SK-N-SH treated with all-trans-retinoic acid at 6 μM for 48 hours (cell line): ENCODE data around the gene INSRR.

Experiments used
- ATAC-seq: fragments of 200-7000 bp; cut with Tn5 transposase; 3 replicates; pipeline ENCODE4 v1.9.1; 2020; ENCODE audit warnings: mild to moderate bottlenecking, moderate library complexity
- ARNTL ChIP-seq: fragments of 450-650 bp; formaldehyde crosslinking; IDR thresholded peaks from 2 replicates; pipeline ENCODE4 v1.5.0; 2020; ENCODE audit warnings: low read depth, mild to moderate bottlenecking, moderate library complexity, borderline replicate concordance
- BACH2 ChIP-seq: fragments of 250-450 bp; sonication (Bioruptor Pico); IDR thresholded peaks from 2 replicates; pipeline ENCODE4 v1.9.0; 2021; ENCODE audit warnings: mild to moderate bottlenecking, borderline replicate concordance
- CREB5 ChIP-seq: fragments of 250-450 bp; sonication (Bioruptor Pico); IDR thresholded peaks from 2 replicates; pipeline ENCODE4 v1.5.1; 2020; ENCODE audit warnings: low read depth, mild to moderate bottlenecking, moderate library complexity
- CSDC2 ChIP-seq: fragments of 250-450 bp; sonication (Bioruptor Pico); IDR thresholded peaks from 2 replicates; pipeline ENCODE4 v1.5.0; 2020; ENCODE audit warnings: mild to moderate bottlenecking, moderate library complexity
- ESRRG ChIP-seq: fragments of 250-450 bp; sonication (Bioruptor Pico); IDR thresholded peaks from 2 replicates; pipeline ENCODE4 v1.6.1; 2021; ENCODE audit warnings: mild to moderate bottlenecking
- GLIS3 ChIP-seq: fragments of 250-450 bp; sonication (Bioruptor Pico); IDR thresholded peaks from 2 replicates; pipeline ENCODE4 v1.5.0; 2020; ENCODE audit warnings: mild to moderate bottlenecking, moderate library complexity
- ISL1 ChIP-seq: fragments of 250-450 bp; sonication (Bioruptor Pico); IDR thresholded peaks from 2 replicates; pipeline ENCODE4 v2.1.2; 2022; ENCODE audit warnings: mild to moderate bottlenecking, moderate library complexity
- OSR1 ChIP-seq: fragments of 250-450 bp; sonication (Bioruptor Pico); IDR thresholded peaks from 2 replicates; pipeline ENCODE4 v1.8.0; 2022; ENCODE audit warnings: moderate library complexity, mild to moderate bottlenecking, inconsistent platforms
- POU6F1 ChIP-seq: fragments of 250-450 bp; sonication (Bioruptor Pico); IDR thresholded peaks from 2 replicates; pipeline ENCODE4 v1.8.0; 2021; ENCODE audit warnings: low read depth, mild to moderate bottlenecking, moderate library complexity, borderline replicate concordance
- PPARA ChIP-seq: fragments of 250-450 bp; sonication (Bioruptor Pico); IDR thresholded peaks from 2 replicates; pipeline ENCODE4 v1.5.0; 2020; ENCODE audit warnings: mild to moderate bottlenecking, borderline replicate concordance
- RARB ChIP-seq: fragments of 250-450 bp; sonication (Bioruptor Pico); IDR thresholded peaks from 2 replicates; pipeline ENCODE4 v1.8.0; 2021; ENCODE audit warnings: mild to moderate bottlenecking, moderate library complexity
- SNAI2 ChIP-seq: fragments of 250-450 bp; sonication (Bioruptor Pico); IDR thresholded peaks from 2 replicates; pipeline ENCODE4 v1.5.0; 2020; ENCODE audit warnings: mild to moderate bottlenecking, moderate library complexity
- TCF4 ChIP-seq: fragments of 250-450 bp; sonication (Bioruptor Pico); IDR thresholded peaks from 2 replicates; pipeline ENCODE4 v1.8.0; 2021; ENCODE audit warnings: mild to moderate bottlenecking, moderate library complexity, borderline replicate concordance
- TOX ChIP-seq: fragments of 250-450 bp; sonication (Bioruptor Pico); IDR thresholded peaks from 2 replicates; pipeline ENCODE4 v1.8.0; 2021; ENCODE audit warnings: mild to moderate bottlenecking, moderate library complexity, borderline replicate concordance
- TSHZ2 ChIP-seq: fragments of 250-450 bp; sonication (Bioruptor Pico); IDR thresholded peaks from 2 replicates; pipeline ENCODE4 v1.5.0; 2020; ENCODE audit warnings: mild to moderate bottlenecking, moderate library complexity
- ZC3H10 ChIP-seq: fragments of 250-450 bp; sonication (Bioruptor Pico); IDR thresholded peaks from 2 replicates; pipeline ENCODE4 v1.5.1; 2021; ENCODE audit warnings: mild to moderate bottlenecking, moderate library complexity
- ZFP3 ChIP-seq: fragments of 250-450 bp; sonication (Bioruptor Pico); IDR thresholded peaks from 2 replicates; pipeline ENCODE4 v1.5.0; 2020; ENCODE audit warnings: mild to moderate bottlenecking, moderate library complexity
- ZFP30 ChIP-seq: fragments of 450-650 bp; formaldehyde crosslinking; IDR thresholded peaks from 2 replicates; pipeline ENCODE4 v1.5.0; 2022; ENCODE audit warnings: mild to moderate bottlenecking, moderate library complexity
- ZNF565 ChIP-seq: fragments of 450-650 bp; formaldehyde crosslinking; conservative IDR thresholded peaks from 2 replicates; pipeline ENCODE4 v1.5.0; 2020; ENCODE audit warnings: low read depth, mild to moderate bottlenecking, moderate library complexity
- ZNF8 ChIP-seq: fragments of 450-650 bp; formaldehyde crosslinking; IDR thresholded peaks from 2 replicates; pipeline ENCODE4 v1.5.0; 2020; ENCODE audit warnings: mild to moderate bottlenecking, moderate library complexity
- TF ChIP-seq, protein P1 (sequence below): fragments of 250-450 bp; sonication (Bioruptor Pico); IDR thresholded peaks from 2 replicates; pipeline ENCODE4 v1.5.1; 2021; ENCODE audit warnings: mild to moderate bottlenecking, moderate library complexity

Gene INSRR

DNA sequence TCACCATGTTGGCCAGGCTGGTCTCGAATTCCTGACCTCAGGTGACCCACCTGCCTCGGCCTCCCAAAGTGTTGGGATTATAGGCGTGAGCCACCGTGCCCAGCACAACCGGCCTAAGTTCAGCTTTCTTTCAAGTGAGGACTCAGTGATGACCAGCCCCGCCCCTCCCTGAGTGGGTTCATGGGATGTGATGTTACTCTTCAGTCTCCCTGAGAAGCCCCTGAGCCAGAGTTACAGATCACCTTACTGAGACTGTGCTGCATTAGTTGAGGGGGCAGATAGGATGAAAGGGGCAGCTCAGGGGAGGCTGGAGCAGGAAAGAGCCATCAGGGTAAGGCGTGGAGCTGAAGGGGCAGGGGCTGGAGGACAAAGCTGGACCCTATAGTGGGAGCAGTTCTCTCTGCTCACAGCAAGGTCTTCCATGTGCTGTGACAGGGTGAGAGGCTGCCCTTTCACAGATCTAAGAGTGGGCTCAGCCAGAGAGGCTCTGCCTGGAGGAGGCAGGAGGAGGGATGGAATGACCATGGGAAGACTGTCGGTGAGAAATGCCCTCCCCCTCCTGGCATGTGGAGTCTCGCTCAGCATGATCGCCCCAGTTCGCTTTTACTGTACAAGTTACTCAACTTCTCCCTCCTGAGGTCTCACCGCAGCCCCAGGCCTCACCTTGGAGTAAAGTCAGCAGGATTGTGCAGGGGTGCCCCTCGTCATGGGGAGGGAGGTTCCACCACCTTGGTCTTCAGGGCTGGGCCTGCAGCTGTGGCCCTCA lies 55.6 kb downstream of the INSRR start:
- no peak for ATAC-seq
- TF ChIP-seq ESRRG (CRISPR knock-in tag) (no peak), BACH2 (CRISPR knock-in tag) (no peak), SNAI2 (CRISPR knock-in tag) (no peak), ZFP3 (no peak), ARNTL (CRISPR knock-in tag) (no peak), RARB (CRISPR knock-in tag) (no peak), OSR1 (CRISPR knock-in tag) (no peak), TCF4 (CRISPR knock-in tag) (no peak), TOX (no peak), POU6F1 (CRISPR knock-in tag) (no peak)

- ATAC-seq: no peak
- TF ChIP-seq RARB (CRISPR knock-in tag): no peak
- no peak for TF ChIP-seq ZNF8 (CRISPR knock-in tag)
Measured at GRCh38 chr1:156802421-156802935, 56.4 kb downstream of the INSRR start.

DNA sequence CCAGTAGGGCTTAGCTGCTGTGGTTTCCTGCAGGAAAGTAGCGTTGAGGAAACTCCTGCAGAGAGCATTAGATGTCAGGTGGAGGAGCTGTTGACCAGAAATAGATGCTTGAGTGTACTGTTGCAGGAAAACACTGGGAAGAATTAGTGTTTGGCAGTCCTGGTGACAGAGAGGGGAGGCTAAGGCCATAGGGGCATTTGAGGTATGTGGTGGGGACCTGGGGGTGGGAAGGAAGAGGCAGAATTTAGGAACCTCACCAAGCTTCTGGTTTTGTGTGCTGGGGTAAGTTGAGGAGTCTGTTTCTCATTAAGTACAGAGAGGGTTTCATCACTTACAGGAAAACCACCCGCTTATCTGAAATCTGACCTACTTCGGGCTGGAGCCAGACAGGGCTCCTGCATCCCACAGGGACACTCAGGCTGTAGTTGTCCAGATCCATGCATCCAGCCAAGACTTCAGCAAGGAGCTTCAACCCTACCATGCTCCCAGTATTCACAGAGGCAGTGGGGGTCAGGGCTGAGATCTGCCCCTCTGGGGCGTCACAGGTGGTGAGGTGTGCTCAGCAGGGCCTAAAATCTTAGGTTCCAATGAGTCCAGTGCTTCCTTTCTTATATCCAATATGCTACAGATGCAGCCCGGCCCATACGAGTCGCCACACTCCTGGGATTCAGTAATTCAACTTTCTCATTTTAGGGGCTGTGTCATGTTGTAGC lies 57.4 kb downstream of the INSRR start:
- no peak for TF ChIP-seq CREB5
- TF ChIP-seq ISL1: no peak
- peak; percentile 83; the same call in 1 of the 2 replicates for TF ChIP-seq TSHZ2
- no peak for TF ChIP-seq OSR1 (CRISPR knock-in tag)
- 0 out of 2 replicates have a peak, but pooled peaks have one; percentile 67 for TF ChIP-seq RARB (CRISPR knock-in tag)
- TF ChIP-seq ZFP30: no peak
- no peak for TF ChIP-seq BACH2 (CRISPR knock-in tag)
- peak; percentile 77; the same call in 1 of the 2 replicates for TF ChIP-seq CSDC2
- TF ChIP-seq TOX: 0 out of 2 replicates have a peak, but pooled peaks have one; percentile 11
- no peak for TF ChIP-seq GLIS3 (CRISPR knock-in tag)
- TF ChIP-seq SNAI2 (CRISPR knock-in tag): 0 out of 2 replicates have a peak, but pooled peaks have one; percentile 52
- TF ChIP-seq ARNTL (CRISPR knock-in tag): no peak
- peak; percentile 95 for TF ChIP-seq TCF4 (CRISPR knock-in tag)
- TF ChIP-seq ZNF565 (CRISPR knock-in tag): no peak
- TF ChIP-seq ZC3H10 (CRISPR knock-in tag): peak; percentile 79
- TF ChIP-seq, protein P1, sequence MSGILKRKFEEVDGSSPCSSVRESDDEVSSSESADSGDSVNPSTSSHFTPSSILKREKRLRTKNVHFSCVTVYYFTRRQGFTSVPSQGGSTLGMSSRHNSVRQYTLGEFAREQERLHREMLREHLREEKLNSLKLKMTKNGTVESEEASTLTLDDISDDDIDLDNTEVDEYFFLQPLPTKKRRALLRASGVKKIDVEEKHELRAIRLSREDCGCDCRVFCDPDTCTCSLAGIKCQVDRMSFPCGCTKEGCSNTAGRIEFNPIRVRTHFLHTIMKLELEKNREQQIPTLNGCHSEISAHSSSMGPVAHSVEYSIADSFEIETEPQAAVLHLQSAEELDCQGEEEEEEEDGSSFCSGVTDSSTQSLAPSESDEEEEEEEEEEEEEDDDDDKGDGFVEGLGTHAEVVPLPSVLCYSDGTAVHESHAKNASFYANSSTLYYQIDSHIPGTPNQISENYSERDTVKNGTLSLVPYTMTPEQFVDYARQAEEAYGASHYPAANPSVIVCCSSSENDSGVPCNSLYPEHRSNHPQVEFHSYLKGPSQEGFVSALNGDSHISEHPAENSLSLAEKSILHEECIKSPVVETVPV: 0 out of 2 replicates have a peak, but pooled peaks have one; percentile 55
- peak; percentile 44; the same call in 1 of the 2 replicates for TF ChIP-seq PPARA (CRISPR knock-in tag)
- TF ChIP-seq POU6F1 (CRISPR knock-in tag): no peak
- TF ChIP-seq ZFP3: no peak; the same call in 1 of the 2 replicates
- no peak for TF ChIP-seq ESRRG (CRISPR knock-in tag)
- ATAC-seq: peak; percentile 81
